Spleen (tissue), 7 donors: ENCODE measurements around the gene CDKL2.

Experiments
- CTCF ChIP-seq, 11 experiments: fragments of 200-600 bp in 7 of 11; fragments of 450-650 bp in 4 of 11; sonication (generic) in 4 of 11; IDR thresholded peaks in 8 of 11; conservative IDR thresholded peaks in 3 of 11; 1 replicate in 7 of 11; 2 replicates in 4 of 11; pipeline versions ENCODE4 v1.4.0 to v1.8.0; 2016 to 2021; ENCODE audit warnings: antibody characterized with exemption in 11 of 11, inconsistent platforms in 4 of 11, mild to moderate bottlenecking in 1 of 11
- POLR2A ChIP-seq, 3 donors: fragments of 450-650 bp; IDR thresholded peaks; one replicate each; pipeline ENCODE4 v1.5.1; 2017; ENCODE audit warnings: antibody characterized with exemption in 3 of 3, mild to moderate bottlenecking in 1 of 3
- donor health status: DM: no; HTN: no; CAD: no; lungs with moderate emphysema.
- donor health status: DM: no; HTN: no; CAD: no.
- donor health status: DM: no; HTN: no; CAD: no.

GRCh38 chr4:75644095-75644494 lies 13.8 kb upstream of the CDKL2 start:
- TF ChIP-seq CTCF (IDR thresholded peaks at IDR 0.05 in 8 of 11, conservative IDR thresholded peaks at IDR 0.05 in 3 of 11) (no peak), POLR2A (IDR thresholded peaks at IDR 0.05) (no peak)
